Urinary bladder (tissue), 4 donors: ENCODE results near the gene B4GALNT2. TPM values are rescaled to one million over a fixed set of nuclear protein-coding genes. Genes with fewer than 3 reads are reported as not detected.
A peak's percentile ranks its signal among the peaks of the same experiment; 100 is the strongest.

ENCODE experiments used
- DNase-seq: peaks from one replicate; pipeline ENCODE4 v3.0.0-alpha.2; 2015; ENCODE audit errors: extremely low spot score
- H3K27ac ChIP-seq: one replicate; pipeline ENCODE4 v1.5.1; 2013; ENCODE audit warnings: low read depth, mild to moderate bottlenecking, moderate library complexity
- H3K36me3 ChIP-seq: one replicate; pipeline ENCODE4 v1.6.1; 2013; ENCODE audit warnings: mild to moderate bottlenecking, moderate library complexity; ENCODE audit not compliant: insufficient read depth
- H3K4me1 ChIP-seq: one replicate; pipeline ENCODE4 v1.6.1; 2013; ENCODE audit warnings: mild to moderate bottlenecking, moderate library complexity; ENCODE audit not compliant: insufficient read depth
- H3K4me3 ChIP-seq: one replicate; pipeline ENCODE4 v1.5.1; 2013; ENCODE audit warnings: low read depth, low read length
- WGBS: extraction: QIAGEN DNeasy Blood & Tissue Kit; methylation state at CpG from one replicate; pipeline ENCODE4 v1.1.7; 2013; 5-methylcytosine and 5-hydroxymethylcytosine counted together
- polyA plus RNA-seq: library from polyadenylated mRNA; stranded (reverse); fragments of 200-250 nt; gene quantifications from one replicate; pipeline ENCODE4 v1.2.3, GENCODE V29; 2013
- total RNA-seq: library from RNA; depleted of rRNA; stranded (reverse); fragments of >200 nt; gene quantifications from one replicate; pipeline ENCODE4 v1.2.3, GENCODE V29; 2014
- donor health status: healthy with polysubstance abuse.
- donor health status: healthy.

Gene B4GALNT2
- total and polyA plus RNA-seq, 2 donors: not detected

- Histone ChIP-seq H3K27ac (no peak overlapping the region), H3K4me3 (no peak overlapping the region), H3K36me3 (no peaks in the 10 kb centered on the region), H3K4me1 (no peaks in the 10 kb centered on the region)
- 59% methylated on average over 12 of the region's 12 CpGs for WGBS
- DNase-seq: no peak
Observed at GRCh38 chr17:49214676-49215360, 82.2 kb downstream of the B4GALNT2 start.

GRCh38 chr17:49216482-49216881, 83.9 kb downstream of the B4GALNT2 start:
- DNase-seq: no peak
- no peaks in the 10 kb centered on the region for H3K36me3 ChIP-seq
- no peaks in the 10 kb centered on the region for H3K4me1 ChIP-seq
- H3K4me3 ChIP-seq: no peak overlapping the region
- H3K27ac ChIP-seq: no peak overlapping the region
- 85% methylated on average over 13 of the region's 13 CpGs for WGBS

GRCh38 chr17:49216953-49217650, 84.5 kb downstream of the B4GALNT2 start:
- Histone ChIP-seq H3K36me3 (no peaks in the 10 kb centered on the region), H3K4me1 (no peaks in the 10 kb centered on the region), H3K27ac (no peak overlapping the region), H3K4me3 (no peak overlapping the region)
- DNase-seq: no peak
- 63% methylated on average over 11 of the region's 11 CpGs for WGBS

GRCh38 chr17:49217651-49218413, 85.3 kb downstream of the B4GALNT2 start:
- H3K4me3 ChIP-seq: no peak overlapping the region
- no peaks in the 10 kb centered on the region for H3K36me3 ChIP-seq
- no peaks in the 10 kb centered on the region for H3K4me1 ChIP-seq
- DNase-seq: no peak
- H3K27ac ChIP-seq: no peak overlapping the region
- 72% methylated on average over 17 of the region's 17 CpGs for WGBS

GRCh38 chr17:49218941-49219913, 86.7 kb downstream of the B4GALNT2 start:
- Histone ChIP-seq H3K27ac (peak overlapping the region; percentile 25), H3K36me3 (no peaks in the 10 kb centered on the region), H3K4me1 (peaks cover 4% of the 10 kb centered on the region), H3K4me3 (no peak overlapping the region)
- WGBS: 41% methylated on average over 37 of the region's 37 CpGs
- DNase-seq: no peak

GRCh38 chr17:49219987-49220386, 87.4 kb downstream of the B4GALNT2 start:
- no peak overlapping the region for H3K27ac ChIP-seq
- H3K4me3 ChIP-seq: no peak overlapping the region
- H3K36me3 ChIP-seq: no peaks in the 10 kb centered on the region
- DNase-seq: no peak
- WGBS: 70% methylated on average over 15 of the region's 15 CpGs
- peaks cover 4% of the 10 kb centered on the region for H3K4me1 ChIP-seq

- Histone ChIP-seq H3K27ac (no peak overlapping the region), H3K4me3 (no peak overlapping the region), H3K4me1 (peaks cover 4% of the 10 kb centered on the region), H3K36me3 (no peaks in the 10 kb centered on the region)
- WGBS: 13% methylated on average over 9 of the region's 9 CpGs
- DNase-seq: no peak
Observed at GRCh38 chr17:49223168-49223516, 90.6 kb downstream of the B4GALNT2 start.

GRCh38 chr17:49223517-49224197, 91.1 kb downstream of the B4GALNT2 start:
- WGBS: 4% methylated on average over 31 of the region's 31 CpGs
- Histone ChIP-seq H3K36me3 (no peaks in the 10 kb centered on the region), H3K4me3 (no peak overlapping the region), H3K4me1 (peaks cover 4% of the 10 kb centered on the region), H3K27ac (no peak overlapping the region)
- DNase-seq: no peak

GRCh38 chr17:49224198-49224996, 91.8 kb downstream of the B4GALNT2 start:
- Histone ChIP-seq H3K27ac (no peak overlapping the region), H3K4me1 (peaks cover 4% of the 10 kb centered on the region), H3K36me3 (no peaks in the 10 kb centered on the region), H3K4me3 (no peak overlapping the region)
- 3% methylated on average over 95 of the region's 95 CpGs for WGBS
- no peak for DNase-seq

GRCh38 chr17:49224997-49225337, 92.4 kb downstream of the B4GALNT2 start:
- Histone ChIP-seq H3K27ac (no peak overlapping the region), H3K36me3 (no peaks in the 10 kb centered on the region), H3K4me1 (peaks cover 4% of the 10 kb centered on the region), H3K4me3 (no peak overlapping the region)
- WGBS: 19% methylated on average over 11 of the region's 11 CpGs
- no peak for DNase-seq

- Histone ChIP-seq H3K4me1 (peaks cover 4% of the 10 kb centered on the region), H3K27ac (no peak overlapping the region), H3K36me3 (no peaks in the 10 kb centered on the region), H3K4me3 (no peak overlapping the region)
- no peak for DNase-seq
- WGBS: 73% methylated on average over 8 of the region's 8 CpGs
Observed at GRCh38 chr17:49225554-49226236, 93.1 kb downstream of the B4GALNT2 start.
